Prostate gland (tissue), 2 donors: ENCODE results near the gene GPBP1L1. TPM values are rescaled to one million over a fixed set of nuclear protein-coding genes. Genes with fewer than 3 reads are reported as not detected.

Source experiments
- DNase-seq: peaks from one replicate; pipeline ENCODE4 v3.0.0-alpha.2; 2019; ENCODE audit warnings: low spot score
- H3K27ac ChIP-seq, 2 donors: fragments of 200-600 bp; sonication (generic); 2 replicates each; pipeline ENCODE4 v1.5.1; 2017 to 2019
- H3K27me3 ChIP-seq: fragments of 200-600 bp; sonication (generic); replicated peaks from 2 replicates; pipeline ENCODE4 v1.5.1; 2019; ENCODE audit not compliant: insufficient read depth
- H3K36me3 ChIP-seq, 2 donors: fragments of 200-600 bp; sonication (generic); 1 replicate in 1 of 2; 2 replicates in 1 of 2; pipeline versions ENCODE4 v1.5.1 to v1.8.1; 2017 to 2019
- H3K4me1 ChIP-seq: fragments of 200-600 bp; sonication (generic); replicated peaks from 2 replicates; pipeline ENCODE4 v1.5.1; 2019
- H3K4me3 ChIP-seq, 2 donors: fragments of 200-600 bp; sonication (generic); 2 replicates each; pipeline ENCODE4 v1.5.1; 2017 to 2019
- H3K9me3 ChIP-seq: fragments of 200-600 bp; sonication (generic); 2 replicates; pipeline ENCODE4 v1.5.1; 2017
- POLR2A ChIP-seq: fragments of 450-650 bp; IDR thresholded peaks from one replicate; pipeline ENCODE4 v1.6.1; 2016; ENCODE audit warnings: antibody characterized with exemption, mild to moderate bottlenecking
- POLR2AphosphoS5 ChIP-seq: sonication (generic); formaldehyde crosslinking; IDR thresholded peaks from one replicate; pipeline ENCODE4 v1.6.1; 2017; ENCODE audit warnings: antibody characterized with exemption
- WGBS: methylation state at CpG from one replicate; pipeline ENCODE4 v1.1.5; 2018; 5-methylcytosine and 5-hydroxymethylcytosine counted together
- intact Hi-C: fragments of 100-400 bp; cut with DNase I; formaldehyde crosslinking; loops from one replicate; pipeline ENCODE4 v1.14.2; 2022
- total RNA-seq, 2 donors: library from RNA; depleted of rRNA; stranded (reverse); fragments of >200 nt; gene quantifications; one replicate each; pipeline ENCODE4 v1.1.0, GENCODE V29; 2016
- TF ChIP-seq, protein P1 (sequence below), 4 experiments: fragments of 200-600 bp in 2 of 4; fragments of 450-650 bp in 2 of 4; sonication (generic) in 2 of 4; IDR thresholded peaks; 1 replicate in 3 of 4; 2 replicates in 1 of 4; pipeline ENCODE4 v1.5.1; 2016 to 2019; ENCODE audit warnings: antibody characterized with exemption in 4 of 4, mild to moderate bottlenecking in 2 of 4, moderate library complexity in 2 of 4

The GPBP1L1 gene
- total RNA-seq, 2 donors from 2014 or later = 120 to 153 TPM

DNA sequence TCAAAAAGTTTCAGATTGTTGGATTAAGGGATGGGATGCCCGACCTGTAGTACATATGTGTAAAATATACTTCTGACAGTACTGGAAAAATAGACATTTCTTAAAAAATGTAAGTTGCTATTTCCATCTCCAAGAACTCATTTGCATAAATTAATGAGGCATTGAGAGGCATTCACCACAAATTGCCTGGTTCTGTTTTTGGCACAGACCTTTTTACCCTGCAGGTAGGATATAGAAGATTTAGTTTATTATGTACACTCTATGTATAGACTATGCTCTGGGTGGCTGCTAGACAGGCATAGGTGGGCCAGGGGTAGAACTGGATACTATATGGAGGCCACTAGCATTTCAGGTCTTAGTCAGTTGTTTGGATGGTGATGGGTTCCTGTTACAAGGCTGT, 70.4 kb downstream of the GPBP1L1 start:
- WGBS = 81% methylated on average over 1 of the region's 1 CpG
- intact Hi-C loops = no loop called here

DNA sequence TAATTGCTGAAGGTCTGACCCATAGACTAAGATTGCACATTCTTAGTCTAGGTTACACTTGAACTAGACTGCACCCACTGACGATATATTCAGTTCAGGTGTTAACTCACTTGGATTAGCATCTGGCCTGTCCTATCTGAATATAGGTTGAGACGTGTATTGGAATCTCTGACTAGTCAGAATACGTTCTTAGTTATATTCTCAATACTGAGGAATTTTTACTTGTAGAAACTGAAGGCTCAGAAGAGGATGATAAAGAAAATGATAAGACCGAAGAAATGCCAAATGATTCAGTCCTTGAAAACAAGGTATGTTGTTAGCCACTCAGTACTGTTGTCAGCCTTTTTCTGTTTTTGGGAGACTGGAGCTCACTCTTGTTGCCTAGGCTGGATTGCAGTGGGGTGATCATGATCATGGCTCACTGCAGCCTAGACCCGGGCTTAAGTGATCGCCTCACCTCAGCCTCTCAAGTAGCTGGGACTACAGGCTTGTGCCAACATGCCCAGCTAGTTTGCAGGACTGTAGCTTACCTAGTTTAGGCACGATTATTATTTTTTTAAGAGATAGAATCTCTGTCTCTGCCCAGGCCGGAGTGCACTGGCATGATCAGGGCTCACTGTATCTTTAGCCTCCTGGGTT, 73.3 kb downstream of the GPBP1L1 start:
- H3K9me3 ChIP-seq = no peaks in the 10 kb centered on the region
- DNase-seq = no peak
- no peaks in the 10 kb centered on the region for H3K4me1 ChIP-seq
- H3K4me3 ChIP-seq = no peak overlapping the region
- peaks cover 7 to 27% of the 10 kb centered on the region in 2 donors for H3K36me3 ChIP-seq
- no peaks in the 10 kb centered on the region for H3K27me3 ChIP-seq
- TF ChIP-seq, protein P1, sequence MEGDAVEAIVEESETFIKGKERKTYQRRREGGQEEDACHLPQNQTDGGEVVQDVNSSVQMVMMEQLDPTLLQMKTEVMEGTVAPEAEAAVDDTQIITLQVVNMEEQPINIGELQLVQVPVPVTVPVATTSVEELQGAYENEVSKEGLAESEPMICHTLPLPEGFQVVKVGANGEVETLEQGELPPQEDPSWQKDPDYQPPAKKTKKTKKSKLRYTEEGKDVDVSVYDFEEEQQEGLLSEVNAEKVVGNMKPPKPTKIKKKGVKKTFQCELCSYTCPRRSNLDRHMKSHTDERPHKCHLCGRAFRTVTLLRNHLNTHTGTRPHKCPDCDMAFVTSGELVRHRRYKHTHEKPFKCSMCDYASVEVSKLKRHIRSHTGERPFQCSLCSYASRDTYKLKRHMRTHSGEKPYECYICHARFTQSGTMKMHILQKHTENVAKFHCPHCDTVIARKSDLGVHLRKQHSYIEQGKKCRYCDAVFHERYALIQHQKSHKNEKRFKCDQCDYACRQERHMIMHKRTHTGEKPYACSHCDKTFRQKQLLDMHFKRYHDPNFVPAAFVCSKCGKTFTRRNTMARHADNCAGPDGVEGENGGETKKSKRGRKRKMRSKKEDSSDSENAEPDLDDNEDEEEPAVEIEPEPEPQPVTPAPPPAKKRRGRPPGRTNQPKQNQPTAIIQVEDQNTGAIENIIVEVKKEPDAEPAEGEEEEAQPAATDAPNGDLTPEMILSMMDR (IDR thresholded peaks at IDR 0.05) = no peak
- TF ChIP-seq POLR2AphosphoS5 (no peak), POLR2A (no peak)
- intact Hi-C loops = no loop called here
- H3K27ac ChIP-seq = no peak overlapping the region
- WGBS = 52% methylated on average over 8 of the region's 8 CpGs

More for the DNA sequence above, 70.4 kb downstream of the GPBP1L1 start:
- Histone ChIP-seq H3K27me3 (no peaks in the 10 kb centered on the region), H3K4me1 (no peaks in the 10 kb centered on the region), H3K4me3 (no peak overlapping the region), H3K27ac (no peak overlapping the region), H3K9me3 (no peaks in the 10 kb centered on the region), H3K36me3 (peaks cover 7 to 27% of the 10 kb centered on the region in 2 donors)
- no peak for DNase-seq
- TF ChIP-seq, protein P1 (IDR thresholded peaks at IDR 0.05) = no peak
- TF ChIP-seq POLR2A (no peak), POLR2AphosphoS5 (no peak)

- Histone ChIP-seq H3K4me1 (no peaks in the 10 kb centered on the region), H3K27ac (no peak overlapping the region), H3K9me3 (no peaks in the 10 kb centered on the region), H3K36me3 (peaks cover 0 to 9% of the 10 kb centered on the region in 2 donors), H3K27me3 (no peaks in the 10 kb centered on the region), H3K4me3 (no peak overlapping the region)
- TF ChIP-seq, protein P1 (IDR thresholded peaks at IDR 0.05) = no peak
- TF ChIP-seq POLR2A (no peak), POLR2AphosphoS5 (no peak)
- intact Hi-C loops = no loop called here
- DNase-seq = no peak
- 94% methylated on average over 10 of the region's 10 CpGs for WGBS
Measured at GRCh38 chr1:45610589-45611226, 75.6 kb downstream of the GPBP1L1 start.

DNA sequence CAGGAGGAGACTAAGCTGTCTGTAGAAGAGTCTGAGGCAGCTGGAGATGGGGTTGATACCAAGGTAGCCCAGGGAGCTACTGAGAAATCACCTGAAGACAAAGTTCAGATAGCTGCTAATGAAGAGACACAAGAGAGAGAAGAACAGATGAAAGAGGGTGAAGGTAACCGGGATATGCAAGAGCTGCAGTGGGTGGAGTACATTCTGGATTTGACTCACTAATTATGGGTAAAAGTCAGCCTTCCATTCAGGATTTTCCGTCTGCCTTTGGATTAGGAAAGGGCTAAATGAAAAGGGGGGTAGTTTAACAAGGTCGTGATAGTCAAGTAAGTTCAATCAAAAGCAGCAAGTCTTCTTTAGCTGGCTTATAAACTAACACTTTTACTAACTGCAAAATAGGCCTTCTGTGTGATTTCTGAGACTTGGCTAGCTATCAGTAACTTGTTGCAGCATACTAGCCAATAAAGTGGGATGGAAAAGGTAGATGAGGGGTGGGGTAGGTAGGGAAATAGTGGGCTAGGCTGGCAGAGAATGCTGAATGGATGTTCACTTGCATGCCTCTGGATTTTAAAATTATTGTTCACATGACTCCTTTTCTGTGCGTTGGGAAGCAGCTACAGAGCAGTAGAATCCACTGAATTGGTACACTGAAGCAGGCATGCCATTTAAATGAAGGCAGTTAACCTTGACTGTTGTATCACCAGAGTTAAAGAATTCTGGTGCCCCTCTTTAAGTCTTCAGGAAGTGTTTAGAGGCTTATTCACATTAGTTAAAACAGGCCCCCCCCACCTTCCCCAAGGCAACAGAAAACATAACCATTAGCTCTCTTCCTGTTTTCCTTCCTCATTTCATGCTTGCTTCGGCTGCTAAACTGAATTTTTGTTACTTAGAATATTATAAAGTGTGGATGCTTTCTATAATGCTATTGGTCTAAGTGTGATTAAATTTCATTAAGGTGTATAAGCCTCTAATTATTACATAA, 77.9 kb downstream of the GPBP1L1 start:
- intact Hi-C loops = no loop called here
- H3K9me3 ChIP-seq = no peaks in the 10 kb centered on the region
- no peaks in the 10 kb centered on the region for H3K27me3 ChIP-seq
- H3K36me3 ChIP-seq = no peaks in the 10 kb centered on the region
- 86% methylated on average over 5 of the region's 5 CpGs for WGBS
- TF ChIP-seq POLR2A (no peak), POLR2AphosphoS5 (no peak)
- TF ChIP-seq, protein P1 (IDR thresholded peaks at IDR 0.05) = no peak
- no peaks in the 10 kb centered on the region for H3K4me1 ChIP-seq
- DNase-seq = no peak
- no peak overlapping the region for H3K27ac ChIP-seq
- no peak overlapping the region for H3K4me3 ChIP-seq
